HL-60 (cell line): Measurements from ENCODE around the gene SREBF1.

Experiments
- DNase-seq, 2 experiments: peaks; one replicate each; pipeline ENCODE4 v3.0.0-alpha.2; 2010 to 2020; ENCODE audit warnings: low read depth in 1 of 2, low spot score in 1 of 2
- H3K27ac ChIP-seq: fragments of 250-450 bp; sonication (Bioruptor Pico); replicated peaks from 2 replicates; pipeline ENCODE4 v1.5.1; 2020; ENCODE audit warnings: mild to moderate bottlenecking, moderate library complexity
- H3K27me3 ChIP-seq: fragments of 250-450 bp; sonication (Bioruptor Pico); 2 replicates; pipeline ENCODE4 v1.5.1; 2021; ENCODE audit warnings: mild to moderate bottlenecking, moderate library complexity; ENCODE audit not compliant: insufficient read depth, poor library complexity, severe bottlenecking
- H3K4me3 ChIP-seq: replicated peaks from 2 replicates; pipeline ENCODE4 v1.5.1; 2011; ENCODE audit warnings: mild to moderate bottlenecking, control low read depth, low read length; ENCODE audit not compliant: insufficient read depth
- CTCF ChIP-seq: IDR thresholded peaks from one replicate; pipeline ENCODE4 v1.5.1; 2011; ENCODE audit warnings: low read length, control low read depth, inconsistent platforms; ENCODE audit not compliant: insufficient read depth
- GABPA ChIP-seq: IDR thresholded peaks from 2 replicates; pipeline ENCODE4 v1.6.1; 2012; ENCODE audit warnings: low read depth
- POLR2AphosphoS5 ChIP-seq: IDR thresholded peaks from 2 replicates; pipeline ENCODE4 v1.6.1; 2012; ENCODE audit warnings: low read depth
- REST ChIP-seq: IDR thresholded peaks from 2 replicates; pipeline ENCODE4 v1.6.1; 2012; ENCODE audit warnings: low read depth; ENCODE audit not compliant: insufficient replicate concordance
- SPI1 ChIP-seq: IDR thresholded peaks from 2 replicates; pipeline ENCODE4 v1.6.1; 2012; ENCODE audit warnings: low read depth, mild to moderate bottlenecking, borderline replicate concordance

The SREBF1 gene

GRCh38 chr17:17783116-17783824, 53.5 kb downstream of the SREBF1 start:
- Histone ChIP-seq H3K27me3 (no peaks in the 10 kb centered on the region), H3K4me3 (no peak overlapping the region), H3K27ac (no peak overlapping the region)
- TF ChIP-seq CTCF (no peak), GABPA (no peak)
- DNase-seq: no peak

GRCh38 chr17:17782523-17783115, 54.2 kb downstream of the SREBF1 start:
- TF ChIP-seq REST (no peak), POLR2AphosphoS5 (no peak), CTCF (no peak), GABPA (no peak), SPI1 (no peak)
- Histone ChIP-seq H3K4me3 (no peak overlapping the region), H3K27ac (no peak overlapping the region), H3K27me3 (no peaks in the 10 kb centered on the region)
- DNase-seq: no peak

GRCh38 chr17:17781591-17782496, 54.9 kb downstream of the SREBF1 start:
- no peak overlapping the region; the same call in 1 of the 2 replicates for H3K4me3 ChIP-seq
- no peaks in the 10 kb centered on the region for H3K27me3 ChIP-seq
- DNase-seq: no peak
- TF ChIP-seq REST (no peak), POLR2AphosphoS5 (no peak), CTCF (no peak), GABPA (no peak), SPI1 (no peak)
- no peak overlapping the region for H3K27ac ChIP-seq
